Measurements from ENCODE around the gene LIN9. TPM values are rescaled to one million over a fixed set of nuclear protein-coding genes. Genes with fewer than 3 reads are reported as not detected.
"Not testable (repeated sequence)": the region's sequence is repeated elsewhere in the genome, so short reads cannot be mapped to it uniquely, and the experiment has no call there.

LIN9 gene
- 16.4 and 16.6 TPM in 2 replicates for polyA plus RNA-seq (2014; cell fraction: cytosol; rRNA removed)
- polyA plus RNA-seq (2014; cell fraction: nucleus; rRNA removed): 19.7 and 20.0 TPM in 2 replicates

DNA sequence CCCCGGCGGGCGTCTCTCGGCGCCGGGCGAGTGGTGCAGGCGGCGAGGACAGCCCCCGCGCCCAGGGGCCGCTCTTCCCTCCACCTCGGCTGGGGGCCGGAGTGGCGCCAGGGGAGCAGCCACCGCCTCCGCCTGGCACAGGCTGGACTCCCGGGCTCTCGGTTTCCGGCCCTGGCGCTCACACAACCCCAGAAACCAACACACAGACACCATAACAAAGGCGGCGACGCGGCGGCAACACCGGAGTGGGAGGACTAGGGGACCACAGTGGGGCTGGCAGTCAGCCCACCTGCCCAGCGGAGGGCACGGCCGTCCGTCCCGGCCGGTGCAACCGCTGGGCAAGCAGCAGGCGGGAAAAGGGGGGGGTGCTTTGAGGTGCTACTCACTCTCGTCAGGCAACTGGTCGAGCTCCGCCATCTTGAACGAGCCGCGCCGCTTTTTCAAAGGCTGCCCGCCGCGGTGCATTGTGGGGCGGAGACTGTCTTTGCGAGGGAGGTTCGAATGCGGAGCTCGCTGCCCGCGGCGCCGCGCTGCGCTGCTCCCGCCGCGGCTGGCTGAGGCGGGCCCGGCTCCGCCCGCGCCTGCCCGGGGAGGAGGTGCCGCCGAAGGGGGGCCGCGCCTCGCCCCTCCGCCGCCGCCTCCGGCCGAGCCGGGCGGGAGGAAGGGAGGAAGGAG is at the start of gene LIN9:
Gene LIN9, minus strand, starts transcription at position 442 of the 675 bp plus-strand sequence. Its CDS starts 25 bp downstream, at position 417.
- DNase-seq (ENCODE audit: low spot score): peak; percentile 88

GRCh38 chr1:226357416-226357815 is 48.5 kb upstream of the LIN9 start:
- DNase-seq (ENCODE audit: low spot score): no peak

GRCh38 chr1:226355669-226356551 is 46.9 kb upstream of the LIN9 start:
- DNase-seq (ENCODE audit: low spot score): peak; percentile 10

- no peak for DNase-seq (ENCODE audit: low spot score)
Observed at GRCh38 chr1:226355016-226355415, 46.1 kb upstream of the LIN9 start.

DNA sequence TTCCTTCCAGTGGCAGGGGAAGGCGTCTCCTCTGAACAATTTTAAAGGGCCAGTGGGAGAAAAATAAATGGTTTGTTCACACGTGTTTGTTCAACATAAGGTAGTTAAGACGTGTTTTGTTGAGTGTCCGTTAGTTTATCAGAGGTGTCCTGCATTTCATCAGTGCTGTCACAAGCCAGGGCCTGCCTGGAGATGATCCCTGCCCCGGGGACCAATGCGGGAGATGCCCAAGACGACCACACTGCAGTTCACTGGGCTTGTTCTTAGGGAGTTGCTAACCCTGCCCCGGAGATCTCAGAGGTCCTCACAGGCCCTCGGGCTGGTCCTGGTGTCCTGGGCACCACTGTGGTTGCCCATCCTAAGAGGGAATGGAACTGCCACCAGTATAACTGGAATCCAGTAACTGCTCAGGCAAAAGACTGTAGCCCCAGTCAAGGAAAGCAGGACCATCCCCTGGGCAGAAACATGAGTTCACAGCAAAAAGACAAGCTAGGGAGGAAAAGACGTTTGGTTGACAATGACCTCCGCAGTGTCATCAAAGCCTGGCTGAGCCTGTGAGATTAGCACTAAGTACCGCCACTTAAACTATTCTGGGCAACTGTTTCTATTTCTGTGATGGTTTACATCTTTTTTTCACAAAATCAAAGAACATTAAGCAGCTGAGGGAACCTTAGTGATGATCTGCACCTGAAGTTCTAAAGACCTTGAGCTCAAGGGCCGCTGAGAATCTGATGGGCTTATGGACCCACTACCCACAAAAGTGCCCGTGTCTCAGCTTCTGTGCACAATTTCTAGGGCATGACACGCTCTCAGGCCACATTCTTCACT is 44.9 kb upstream of the LIN9 start:
- DNase-seq (ENCODE audit: low spot score): no peak

DNA sequence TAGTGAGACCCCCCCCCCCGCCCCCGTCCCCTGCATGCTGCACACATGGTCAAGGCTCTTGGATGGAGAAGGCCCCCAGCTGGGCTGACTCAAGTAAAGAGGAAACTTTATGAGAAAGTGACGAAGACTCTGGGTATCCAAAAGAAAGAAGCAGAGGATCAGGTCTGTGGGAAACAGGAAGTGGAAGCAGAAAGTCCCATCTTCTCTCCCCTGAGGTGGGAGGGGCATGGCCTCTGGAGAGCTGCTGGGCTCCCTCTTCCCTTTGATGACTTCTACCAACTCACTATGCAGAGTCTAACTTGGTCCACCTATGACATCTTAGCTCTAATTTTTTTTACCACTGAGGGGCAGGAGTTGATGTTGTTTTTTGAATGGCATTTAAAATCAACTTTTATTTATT is 42.7 kb upstream of the LIN9 start:
- no peak for DNase-seq (ENCODE audit: low spot score)

DNA sequence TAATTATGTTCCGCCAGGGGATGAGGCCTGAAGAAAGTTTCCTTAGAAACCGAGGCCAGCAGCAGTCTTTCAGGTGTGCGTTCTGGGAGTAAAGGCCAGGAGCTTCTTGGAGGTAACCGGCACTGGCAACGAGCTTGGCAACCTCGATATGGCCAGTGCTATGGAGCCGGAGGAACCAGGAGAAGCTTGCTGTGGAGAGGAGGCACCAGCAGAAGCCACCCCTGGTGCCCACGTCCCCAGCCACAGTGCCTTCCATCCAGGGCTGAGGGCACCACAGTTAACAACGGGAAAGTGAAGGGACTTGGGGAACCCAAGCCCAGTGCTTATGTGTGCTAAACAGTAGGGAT is 41.5 kb upstream of the LIN9 start:
- DNase-seq (ENCODE audit: low spot score): no peak

GRCh38 chr1:226349801-226350518 is 41.0 kb upstream of the LIN9 start:
- DNase-seq (ENCODE audit: low spot score): no peak

DNA sequence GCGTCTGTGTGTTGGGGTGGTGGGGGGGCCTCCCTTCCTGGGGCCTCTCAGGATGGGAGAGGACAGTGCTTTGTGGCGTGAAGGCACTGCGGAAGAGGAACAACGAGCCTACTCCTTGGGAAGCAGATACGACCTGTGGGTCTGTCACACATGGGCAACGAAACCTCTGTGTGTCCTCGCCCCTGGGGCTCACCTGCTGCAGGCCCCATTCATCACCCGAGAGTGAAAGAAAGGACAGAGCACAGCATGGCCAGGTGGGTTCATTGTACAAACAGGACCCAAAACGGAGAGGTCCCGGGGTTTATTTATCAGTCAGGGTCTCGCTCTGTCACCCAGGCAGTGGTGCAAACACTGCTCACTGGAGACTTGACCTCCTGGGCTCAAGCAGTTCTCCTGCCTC is 40.1 kb upstream of the LIN9 start:
- no peak for DNase-seq (ENCODE audit: low spot score)

DNA sequence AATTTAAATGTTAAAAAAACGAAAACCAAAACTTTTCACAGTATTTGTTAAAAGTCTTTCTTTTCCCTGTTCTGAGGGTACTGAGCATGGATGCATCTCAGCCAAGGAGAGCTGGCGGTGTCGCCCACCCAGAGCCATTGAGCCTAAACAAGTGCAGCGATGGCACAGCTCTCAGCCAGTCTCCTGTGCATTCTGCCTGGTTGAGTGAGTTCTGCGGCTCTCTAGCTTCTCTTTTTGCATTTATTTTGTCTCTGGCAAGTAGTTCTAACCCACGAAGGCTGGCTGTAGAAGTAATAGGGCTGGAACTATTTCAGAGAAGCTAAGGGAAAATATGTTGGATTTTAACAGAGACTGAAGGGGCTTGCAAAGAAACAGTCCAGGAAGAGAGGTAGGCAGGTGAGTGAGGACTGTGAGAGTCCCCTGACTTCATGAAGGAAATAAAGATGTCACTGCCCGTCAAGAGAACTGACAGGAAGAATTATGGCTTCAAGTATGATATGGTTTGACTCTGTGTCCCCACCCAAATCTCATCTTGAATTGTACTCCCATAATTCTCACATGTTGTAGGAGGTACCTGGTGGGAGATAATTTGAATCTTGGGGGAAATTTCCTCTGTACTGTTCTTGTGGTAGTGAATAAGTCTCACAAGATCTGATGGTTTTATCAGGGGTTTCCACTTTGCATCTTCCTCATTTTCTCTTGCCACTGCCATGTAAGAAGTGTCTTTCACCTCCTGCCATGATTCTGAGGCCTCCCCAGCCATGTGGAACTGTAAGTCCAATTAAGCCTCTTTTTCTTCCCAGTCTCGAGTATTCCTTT is 35.7 kb upstream of the LIN9 start:
- DNase-seq (ENCODE audit: low spot score): no peak

DNA sequence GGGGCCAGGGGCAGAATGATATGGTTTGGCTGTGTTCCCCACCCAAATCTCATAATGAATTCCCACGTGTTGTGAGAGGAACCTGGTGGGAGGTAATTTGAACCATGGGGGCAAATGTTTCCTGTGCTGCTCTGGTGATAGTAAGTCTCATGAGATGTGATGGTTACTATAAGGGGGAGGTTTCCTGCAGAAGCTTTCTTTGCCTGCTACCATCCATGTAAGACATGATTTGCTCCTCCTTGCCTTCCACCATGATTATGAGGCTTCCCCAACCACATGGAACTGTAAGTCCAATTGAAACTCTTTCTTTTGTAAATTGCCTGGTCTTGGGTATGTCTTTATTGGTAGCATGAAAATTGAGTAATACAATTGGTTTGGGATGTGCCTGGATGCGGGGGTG is 33.7 kb upstream of the LIN9 start:
- no peak for DNase-seq (ENCODE audit: low spot score)

DNA sequence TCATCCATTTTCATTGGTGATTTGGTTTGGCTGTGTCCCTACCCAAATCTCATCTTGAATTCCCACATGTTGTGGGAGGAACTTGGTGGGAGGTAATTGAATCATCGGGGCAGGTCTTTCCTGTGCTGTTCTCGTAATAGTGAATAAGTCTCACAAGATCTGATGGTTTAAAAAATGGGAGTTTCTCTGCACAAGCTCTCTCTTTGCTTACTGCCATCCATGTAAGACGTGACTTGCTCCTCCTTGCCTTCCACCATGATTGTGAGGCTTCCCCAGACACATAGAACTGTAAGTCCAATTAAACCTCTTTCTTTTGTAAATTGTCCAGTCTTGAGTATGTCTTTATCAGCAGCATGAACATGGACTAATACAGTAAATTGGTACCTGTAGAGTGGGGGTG is 31.1 kb upstream of the LIN9 start:
- DNase-seq (ENCODE audit: low spot score): not testable (repeated sequence)

- no peak for DNase-seq (ENCODE audit: low spot score)
Observed at GRCh38 chr1:226337276-226337875, 28.4 kb upstream of the LIN9 start.

DNA sequence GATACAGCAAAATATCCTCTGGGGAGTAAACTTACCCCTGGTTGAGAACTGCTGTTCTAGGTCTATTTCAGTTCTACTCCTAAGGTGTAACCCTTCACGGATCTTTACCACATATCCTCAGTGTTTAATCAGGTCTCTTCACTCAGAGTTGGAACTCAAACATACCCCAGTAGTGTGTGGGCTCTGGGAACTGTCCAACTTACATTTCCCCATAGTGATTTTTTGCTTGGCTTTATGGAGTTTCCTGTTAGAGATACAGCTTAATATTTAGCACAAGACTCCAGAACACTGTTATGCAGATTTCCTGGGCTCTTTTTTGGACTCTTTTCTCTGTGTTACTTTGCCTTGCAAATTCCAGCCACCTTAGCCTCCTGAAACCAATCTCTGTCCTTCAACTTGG is 26.7 kb upstream of the LIN9 start:
- no peak for DNase-seq (ENCODE audit: low spot score)

DNA sequence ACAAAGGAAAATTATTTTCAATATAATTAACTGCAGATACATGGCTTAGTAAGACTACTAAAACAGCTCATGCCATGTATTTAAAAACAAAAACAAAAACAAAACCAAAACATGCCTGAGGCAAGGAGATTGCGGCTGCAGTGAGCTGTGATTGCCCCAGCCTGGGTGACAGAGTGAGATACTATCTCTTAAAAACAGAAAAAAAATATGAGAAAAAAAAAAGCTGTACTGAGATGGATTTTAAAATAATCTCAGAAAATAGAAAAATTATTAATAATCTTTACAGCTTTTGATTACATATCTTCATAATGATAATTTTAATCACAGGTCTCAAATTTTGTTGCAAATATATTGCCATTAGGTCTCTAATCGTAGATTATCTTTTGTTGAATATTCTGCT is 24.0 kb upstream of the LIN9 start:
- DNase-seq (ENCODE audit: low spot score): peak; percentile 11

DNA sequence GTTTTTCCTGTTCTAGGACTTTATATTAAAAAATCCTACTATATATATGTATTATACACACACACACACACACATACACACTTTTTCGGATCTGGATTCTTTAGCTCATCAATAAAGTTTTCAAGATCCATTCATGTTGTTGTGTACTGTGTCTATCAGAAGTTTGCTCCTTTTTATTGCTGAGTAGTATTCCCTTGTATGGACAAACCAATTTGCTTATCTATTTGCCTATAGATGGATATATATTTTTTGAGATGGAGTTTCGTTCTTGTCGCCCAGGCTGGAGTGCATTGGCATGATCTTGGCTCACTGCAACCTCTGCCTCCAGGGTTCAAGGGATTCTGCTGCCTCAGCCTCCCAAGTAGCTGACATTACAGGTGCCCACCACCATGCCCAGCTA is 20.3 kb upstream of the LIN9 start:
- no peak for DNase-seq (ENCODE audit: low spot score)

- no peak for DNase-seq (ENCODE audit: low spot score)
Observed at GRCh38 chr1:226327761-226328162, 18.8 kb upstream of the LIN9 start.

DNA sequence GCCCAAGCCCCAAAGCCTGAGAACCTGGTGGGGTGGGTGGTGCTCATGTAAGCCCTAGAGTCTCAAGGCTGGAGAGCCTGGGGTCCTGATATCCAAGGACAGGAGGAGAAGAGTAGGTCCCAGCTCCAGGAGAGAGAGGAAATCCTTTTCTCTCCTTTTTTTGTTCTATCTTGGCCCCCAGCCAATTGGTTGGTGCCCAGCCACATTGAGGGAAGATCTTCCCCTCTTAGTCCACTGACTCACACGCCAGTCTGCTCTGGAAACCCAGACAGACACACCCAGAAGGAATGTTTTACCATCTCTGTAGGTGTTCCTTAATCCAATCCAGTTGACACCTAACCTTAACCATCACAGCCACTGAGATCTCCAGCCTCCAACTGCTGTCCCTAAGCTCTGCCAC is 16.2 kb upstream of the LIN9 start:
- DNase-seq (ENCODE audit: low spot score): no peak

- no peak for DNase-seq (ENCODE audit: low spot score)
Observed at GRCh38 chr1:226324479-226324878, 15.5 kb upstream of the LIN9 start.

DNA sequence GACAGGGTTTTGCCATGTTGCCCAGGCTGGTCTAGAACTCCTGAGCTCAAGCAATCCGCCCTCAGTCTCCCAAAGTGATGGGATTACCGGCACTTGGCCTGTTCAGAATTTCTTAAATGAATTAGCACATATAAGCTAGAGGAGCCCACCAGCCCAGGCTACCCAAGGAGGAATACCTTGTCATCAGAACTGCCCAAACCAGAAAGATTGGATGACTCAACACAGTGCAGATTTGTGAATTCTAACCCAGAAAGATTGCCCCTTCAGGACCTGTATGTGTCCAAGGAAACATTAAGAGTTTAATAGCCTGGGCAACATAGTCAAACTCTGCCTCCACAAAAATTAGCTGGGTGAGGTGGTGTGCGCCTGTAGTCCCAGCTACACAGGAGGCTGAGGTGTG is 14.0 kb upstream of the LIN9 start:
- DNase-seq (ENCODE audit: low spot score): no peak

All from SK-N-DZ (cell line).